Stimulated activated CD8-positive, alpha-beta memory T cell treated with anti-CD3 and anti-CD28 coated beads, Interleukin-4, amount 100 ng/mL, for 24 hours (primary cell): ENCODE measurements around the gene TMEM59L.

Experiments used
- DNase-seq: peaks from one replicate; pipeline ENCODE4 v3.0.0-alpha.2; 2020; ENCODE audit warnings: low read depth

Gene TMEM59L

DNA sequence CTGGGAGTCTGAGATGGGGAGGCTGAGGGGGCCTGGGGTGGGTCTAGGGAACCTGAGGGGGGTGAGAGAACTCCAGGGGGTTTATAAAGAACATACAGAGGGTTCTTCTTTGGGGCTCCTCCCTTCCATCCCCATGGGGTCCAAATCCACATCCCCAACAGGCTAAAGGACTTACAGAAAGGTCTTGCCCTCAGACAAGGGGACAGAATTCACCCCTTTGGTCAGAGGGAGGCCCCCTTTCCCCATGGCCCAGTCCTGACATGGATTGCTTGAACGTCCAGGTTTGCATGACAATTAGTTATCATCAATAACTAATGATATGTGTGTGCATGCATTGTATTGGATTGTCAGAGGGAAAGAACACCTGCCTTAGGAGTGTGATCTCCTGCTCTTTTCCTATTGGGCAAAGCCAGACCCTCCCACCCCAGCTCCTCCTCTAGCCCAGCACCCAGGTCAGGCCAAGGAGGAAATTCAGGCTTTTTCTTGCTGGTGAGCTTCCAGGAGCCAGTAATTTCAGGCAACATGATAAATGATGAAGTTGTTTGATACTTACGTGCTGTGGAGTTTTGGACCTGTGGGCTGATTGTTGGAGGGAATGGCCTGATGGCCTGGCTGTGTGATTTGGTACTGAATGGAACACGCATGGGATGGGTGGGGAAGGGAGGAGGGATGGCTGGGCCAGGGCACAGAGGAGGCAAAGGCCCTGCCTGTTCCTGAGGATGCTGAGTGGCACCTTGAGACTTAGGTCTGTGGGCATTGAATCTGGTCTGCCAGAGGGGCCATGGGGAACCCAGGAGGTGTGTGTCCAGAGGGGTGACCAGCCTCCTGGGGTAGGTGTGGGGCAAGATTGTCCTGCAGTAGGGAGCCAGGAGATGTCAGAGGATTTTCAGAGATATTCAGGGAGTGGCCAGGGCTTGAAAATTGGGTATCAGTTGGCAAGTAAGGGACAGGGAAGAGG, 25.3 kb downstream of the TMEM59L start:
- no peak for DNase-seq

- no peak for DNase-seq
Observed at GRCh38 chr19:18639706-18640243, 27.1 kb downstream of the TMEM59L start.

- no peak for DNase-seq
Observed at GRCh38 chr19:18644196-18645034, 31.7 kb downstream of the TMEM59L start.

DNA sequence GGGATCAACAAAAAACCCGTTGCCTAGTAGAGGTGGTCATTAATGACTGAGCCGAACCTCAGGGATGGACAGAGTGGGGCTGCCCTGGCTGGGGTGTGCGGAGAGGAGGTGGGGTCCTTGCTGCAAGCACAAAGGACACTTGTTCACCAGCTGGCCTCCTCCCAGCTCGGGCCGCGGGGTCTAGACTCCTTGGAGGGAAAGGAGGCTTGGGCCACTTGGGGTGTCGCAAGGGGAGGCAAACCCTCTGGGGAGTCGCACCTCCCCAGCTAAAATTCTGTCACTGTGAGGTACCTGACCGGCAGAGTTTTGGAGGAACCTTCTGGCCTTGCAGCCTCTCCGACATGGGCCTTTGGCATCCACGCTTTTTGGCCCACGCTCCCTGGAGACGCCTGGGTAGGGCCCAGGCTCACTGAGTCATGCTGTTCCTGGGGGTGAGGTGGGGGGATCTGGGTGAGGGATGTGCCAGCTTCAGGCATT, 32.4 kb downstream of the TMEM59L start:
- DNase-seq = no peak

DNA sequence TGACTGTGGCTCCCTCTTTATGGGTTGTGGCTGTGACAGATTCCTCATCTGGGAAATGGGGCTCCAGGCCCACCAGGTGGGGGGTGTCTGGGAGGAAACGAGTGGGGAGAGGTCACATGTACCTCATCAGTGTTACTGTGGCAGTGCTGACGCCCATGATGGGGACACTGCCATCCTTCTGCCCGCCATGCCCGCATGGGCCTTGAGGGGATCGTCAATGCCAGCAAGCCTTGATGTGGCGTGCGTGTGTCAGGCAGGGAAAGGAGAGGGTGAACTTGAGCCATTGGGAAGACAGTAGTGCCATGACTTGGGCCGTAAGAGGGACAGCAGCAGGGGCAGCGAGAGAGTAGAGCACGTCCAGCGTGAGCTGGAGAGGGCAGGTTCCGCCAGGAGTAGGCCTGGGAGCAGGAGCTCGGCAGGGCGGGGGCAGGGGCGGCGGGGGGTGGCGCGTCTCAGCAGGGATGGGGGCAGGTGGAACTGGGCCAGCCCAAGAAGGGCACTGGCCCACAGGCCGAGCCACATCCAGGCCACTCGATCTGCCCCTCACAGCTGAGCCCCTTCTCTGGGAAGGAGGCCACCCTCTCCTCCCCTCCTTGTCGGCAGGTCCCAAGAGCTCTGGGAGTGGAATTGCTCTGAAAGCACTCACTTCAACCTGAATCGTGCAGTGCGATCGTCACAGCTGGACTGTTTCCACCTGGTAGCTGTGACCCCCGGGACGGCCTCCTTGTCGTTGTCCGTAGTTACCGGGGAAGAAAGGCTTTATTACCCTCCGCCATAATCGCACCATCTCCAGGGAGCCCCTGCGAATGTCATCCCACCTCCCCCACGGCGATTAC, 34.1 kb downstream of the TMEM59L start:
- DNase-seq = no peak

DNA sequence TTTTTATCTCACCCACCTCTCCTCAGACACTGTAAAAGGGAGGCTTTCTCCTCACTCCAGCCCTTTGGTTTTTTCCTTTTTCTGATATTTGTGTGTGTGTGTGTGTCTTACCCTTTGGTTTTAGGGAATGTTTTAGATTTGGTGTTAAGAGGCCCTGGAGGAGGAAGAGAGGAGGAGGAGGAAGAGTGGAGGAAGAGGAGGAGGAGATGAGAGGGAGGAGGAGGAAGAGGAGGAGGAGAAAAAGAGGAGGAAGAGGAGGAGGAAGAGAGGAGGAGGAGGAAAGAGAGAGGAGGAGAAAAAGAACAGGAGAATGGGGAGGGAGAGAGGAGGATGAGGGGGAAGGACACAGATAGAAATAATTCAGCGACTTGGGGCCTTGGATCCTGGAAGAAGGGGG, 34.7 kb downstream of the TMEM59L start:
- no peak for DNase-seq

DNA sequence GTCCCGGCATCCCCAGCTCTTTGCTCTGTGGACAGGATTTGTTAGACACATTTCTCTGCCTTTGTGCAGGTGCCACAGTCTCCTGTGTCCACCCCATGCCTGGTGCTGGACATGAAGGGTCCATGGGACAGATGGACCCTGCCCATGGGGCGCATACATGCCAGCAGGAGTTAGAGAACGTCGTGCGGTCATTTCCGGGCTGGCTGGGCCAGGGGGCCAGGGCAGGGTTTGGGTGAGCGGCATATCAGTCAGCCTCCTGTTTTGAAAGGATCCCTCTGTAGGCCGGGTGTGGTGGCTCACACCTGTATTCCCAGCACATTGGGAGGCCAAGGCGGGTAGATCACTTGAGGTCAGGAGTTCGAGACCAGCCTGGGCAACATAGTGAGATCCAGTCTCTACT, 35.1 kb downstream of the TMEM59L start:
- DNase-seq = no peak

DNA sequence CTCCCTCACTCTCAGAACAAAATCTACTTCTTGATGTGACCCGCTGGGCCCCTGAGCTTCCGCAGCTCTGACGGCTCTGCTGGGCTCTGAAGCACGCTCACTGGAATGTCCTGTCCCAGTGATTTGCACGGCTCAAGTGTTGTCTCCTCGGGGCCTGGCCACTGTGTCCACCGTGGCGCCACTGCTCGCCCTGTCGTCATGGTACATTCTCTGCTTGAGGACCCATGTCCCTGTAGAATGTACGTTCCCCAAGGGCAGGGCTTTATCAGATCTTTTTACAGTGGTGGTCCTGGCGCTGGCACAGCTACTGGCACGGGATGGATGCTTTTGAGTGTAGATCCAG, 36.3 kb downstream of the TMEM59L start:
- no peak for DNase-seq

GRCh38 chr19:18649371-18650020, 36.8 kb downstream of the TMEM59L start:
- no peak for DNase-seq

GRCh38 chr19:18650021-18650390, 37.3 kb downstream of the TMEM59L start:
- no peak for DNase-seq

DNA sequence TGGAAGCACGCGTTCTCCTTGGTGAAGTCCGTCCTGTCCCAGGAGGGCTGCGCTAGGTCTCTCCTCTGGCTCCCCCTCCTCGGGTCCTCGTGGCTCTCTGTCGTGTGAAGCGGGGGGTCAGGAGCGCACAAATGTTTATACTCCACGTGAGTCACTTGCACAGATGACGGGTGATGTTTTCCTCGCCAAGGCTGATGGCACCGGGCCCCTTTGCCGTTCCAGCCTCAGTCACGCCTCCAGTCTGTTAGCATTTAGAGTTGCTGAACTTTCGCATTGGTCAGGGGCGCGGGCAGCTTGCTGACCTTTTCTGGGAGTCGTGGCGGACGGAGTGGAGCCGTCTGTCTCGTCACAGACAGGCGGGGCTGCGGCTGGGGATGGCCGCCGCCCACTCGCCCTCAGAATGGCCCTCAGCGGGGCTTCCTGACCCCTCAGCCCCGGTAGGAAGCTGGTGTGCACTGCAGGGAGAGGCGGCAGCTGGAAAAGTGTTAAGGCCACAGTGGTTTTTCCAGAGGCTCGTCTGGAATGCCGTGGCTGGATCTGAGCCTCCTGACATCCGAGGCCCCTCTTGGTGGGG, 37.9 kb downstream of the TMEM59L start:
- no peak for DNase-seq

DNA sequence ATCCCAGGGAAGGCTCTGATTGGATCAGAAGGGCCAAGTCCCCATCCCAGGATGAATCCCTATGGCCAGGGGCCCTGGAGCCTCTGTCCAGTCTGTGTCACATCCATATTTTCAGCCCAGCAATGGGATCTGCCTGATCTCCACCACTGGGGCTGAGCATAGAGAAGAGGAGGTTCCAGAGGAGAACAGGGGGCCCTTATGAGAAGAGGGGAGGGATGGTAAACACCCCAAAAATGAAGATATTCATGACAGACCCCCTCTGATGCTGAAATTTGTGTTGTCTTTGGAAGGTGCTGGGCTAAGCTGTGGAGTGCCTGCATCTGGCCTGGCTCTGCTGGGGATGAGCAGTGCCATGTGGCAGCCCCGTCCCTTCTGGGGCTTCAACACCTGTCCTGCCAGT, 38.6 kb downstream of the TMEM59L start:
- DNase-seq = no peak

DNA sequence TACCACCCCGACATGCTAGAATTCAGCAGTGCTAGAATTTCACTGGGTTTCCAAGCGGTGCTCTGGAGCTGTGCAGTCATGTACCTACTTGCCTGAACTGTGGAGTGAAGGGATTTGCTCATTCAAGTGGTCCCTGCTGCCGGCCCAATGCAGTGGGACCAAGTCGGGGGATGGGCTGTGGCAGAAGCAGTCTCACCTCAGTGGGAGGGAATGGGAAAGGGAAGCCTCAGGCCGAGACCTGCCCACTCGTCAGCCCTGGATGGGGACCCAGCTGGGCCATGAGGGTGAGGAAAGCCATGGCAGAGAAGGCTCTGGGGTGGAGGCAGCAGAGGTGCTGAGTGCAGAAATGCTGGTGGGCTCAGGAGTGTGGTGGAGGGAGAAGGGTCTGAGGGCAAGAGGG, 39.1 kb downstream of the TMEM59L start:
- no peak for DNase-seq

- no peak for DNase-seq
Observed at GRCh38 chr19:18653853-18654252, 41.2 kb downstream of the TMEM59L start.

- DNase-seq = no peak
Observed at GRCh38 chr19:18654469-18654868, 41.8 kb downstream of the TMEM59L start.

DNA sequence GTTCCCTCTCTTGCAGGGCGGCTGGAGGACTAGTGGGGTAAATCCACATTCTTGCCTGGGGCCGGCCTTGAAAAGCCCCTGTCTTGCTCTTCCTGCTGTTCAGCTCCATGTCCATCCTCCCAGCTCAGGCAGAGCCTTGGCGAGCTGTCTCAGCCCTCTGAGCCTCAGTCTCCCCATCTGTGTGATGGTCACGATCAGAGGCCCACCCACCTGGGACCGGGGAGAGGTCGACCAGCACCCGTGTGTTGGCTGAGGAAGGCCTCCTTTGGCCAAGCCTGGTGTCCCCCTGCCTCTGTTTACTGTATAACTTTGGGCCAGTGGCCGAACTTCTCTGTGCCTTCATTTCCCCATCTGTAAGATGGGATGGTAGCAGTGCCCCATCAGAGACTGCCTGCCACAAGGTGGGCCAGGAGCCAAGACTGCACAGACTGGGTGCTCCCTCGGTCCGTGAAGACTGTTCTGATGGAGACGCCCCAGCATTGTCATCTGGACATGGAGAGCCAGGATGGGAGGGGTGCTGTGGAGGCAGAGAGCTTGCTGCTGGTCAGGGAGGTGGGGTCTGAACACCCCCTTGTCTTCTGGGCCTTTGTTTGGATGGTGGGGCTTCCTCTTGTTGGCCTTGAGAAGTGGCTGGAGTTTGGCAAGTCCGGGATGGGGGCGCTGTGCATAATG, 42.6 kb downstream of the TMEM59L start:
- DNase-seq = no peak

GRCh38 chr19:18656337-18657086, 43.8 kb downstream of the TMEM59L start:
- DNase-seq = no peak

DNA sequence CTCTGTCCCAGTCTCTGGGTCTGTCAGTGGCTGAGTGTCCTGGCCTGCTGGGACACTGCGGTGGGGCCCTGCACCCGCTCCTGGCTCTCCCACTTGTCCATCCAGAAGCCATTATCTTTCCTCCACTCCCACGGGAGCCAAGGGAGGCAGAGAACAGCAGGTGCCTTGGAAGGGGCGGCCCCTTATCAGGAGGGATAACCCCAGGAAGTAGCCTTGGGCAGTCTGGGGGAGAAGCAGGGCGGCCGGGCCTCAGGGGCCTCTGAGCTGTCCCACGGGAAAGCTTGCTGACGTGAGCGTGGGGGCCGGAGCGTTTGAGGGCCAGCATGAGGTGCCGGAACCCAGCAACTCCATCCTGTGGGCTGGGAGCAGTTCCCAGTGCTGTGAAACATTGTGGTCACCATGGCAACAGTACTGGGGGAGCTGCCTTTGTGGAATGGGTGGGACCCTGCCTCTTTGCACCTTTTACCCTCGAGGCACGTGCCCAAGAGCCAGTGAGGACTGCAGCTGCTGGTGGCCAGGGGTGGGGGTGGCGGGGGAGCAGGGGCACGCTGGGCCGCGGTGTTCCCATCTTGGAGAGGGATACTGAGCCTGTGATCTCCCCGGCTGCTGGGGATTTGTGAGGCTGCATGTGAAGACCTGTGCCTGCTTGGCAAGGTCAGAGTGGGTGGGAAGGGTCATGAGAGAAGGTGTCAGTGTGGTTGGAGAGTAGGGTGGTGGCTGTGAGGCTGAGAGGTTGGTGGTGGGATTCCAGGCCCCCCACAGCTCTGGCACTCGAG, 45.1 kb downstream of the TMEM59L start:
- no peak for DNase-seq

DNA sequence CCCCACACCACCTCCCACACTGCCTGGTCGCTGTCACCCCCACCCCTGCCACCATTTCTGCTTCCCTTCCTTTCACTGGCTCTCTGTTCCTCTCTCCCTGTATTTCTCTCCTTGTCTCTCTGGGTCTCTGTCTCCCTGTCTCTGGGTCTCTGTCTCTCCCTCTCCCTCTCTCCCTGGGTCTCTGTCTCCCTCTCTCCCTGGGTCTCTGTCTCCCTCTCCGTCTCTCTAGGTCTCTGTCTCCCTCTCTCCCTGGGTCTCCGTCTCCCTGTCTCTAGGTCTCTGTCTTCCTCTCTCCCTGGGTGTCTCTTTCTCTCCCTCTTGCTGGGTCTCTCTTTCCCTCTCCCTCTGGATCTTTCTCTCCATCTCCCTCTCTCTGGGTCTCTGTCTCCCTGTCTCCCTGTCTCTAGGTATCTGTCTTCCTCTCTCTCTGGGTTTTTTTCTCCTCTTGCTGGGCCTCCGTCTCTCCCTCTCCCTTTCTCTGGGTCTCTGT, 45.7 kb downstream of the TMEM59L start:
- DNase-seq = no peak
